ENCODE results near the gene TANK.

GRCh38 chr2:161257123-161257952, 97.1 kb downstream of the TANK start:
- TF ChIP-seq CTCF (IDR thresholded peaks at IDR 0.05; ENCODE audit: control extremely low read depth in 1 of 3, insufficient read depth in 1 of 3, low read depth in 1 of 3, low read length in 3 of 3) (no peak), EP300 (IDR thresholded peaks at IDR 0.05; ENCODE audit: borderline replicate concordance in 1 of 2, low read depth in 2 of 2, low read length in 2 of 2) (no peak), RAD21 (IDR thresholded peaks at IDR 0.05 in 1 of 2, conservative IDR thresholded peaks at IDR 0.05 in 1 of 2; ENCODE audit: low read depth in 2 of 2, low read length in 2 of 2) (no peak), SP4 (IDR thresholded peaks at IDR 0.05; ENCODE audit: low read length) (no peak), KDM1A (IDR thresholded peaks at IDR 0.05; ENCODE audit: borderline replicate concordance, low read length) (no peak), KDM5A (IDR thresholded peaks at IDR 0.05; ENCODE audit: low read length) (no peak), SUZ12 (IDR thresholded peaks at IDR 0.05; ENCODE audit: low read length) (no peak)

All from H1 (cell line).